Astrocyte of the spinal cord (primary cell): ENCODE results near the gene LRP2.
"Not testable (repeated sequence)": the region's sequence is repeated elsewhere in the genome, so short reads cannot be mapped to it uniquely, and the experiment has no call there.

Source experiments
- DNase-seq: peaks from one replicate; pipeline ENCODE4 v3.0.0; 2011; ENCODE audit warnings: low read depth, low spot score
- H3K4me3 ChIP-seq: 2 replicates; pipeline ENCODE4 v1.5.1; 2011; ENCODE audit warnings: low read depth, mild to moderate bottlenecking, low read length, moderate library complexity
- in situ Hi-C: cut with HindIII; loops from 2 replicates; pipeline ENCODE4 v1.10.0; 2017; ENCODE audit warnings: low sequenced_read_pairs
- TF ChIP-seq, protein P1 (sequence below): IDR thresholded peaks from 2 replicates; pipeline ENCODE4 v1.5.1; 2012; ENCODE audit warnings: low read depth, mild to moderate bottlenecking, low read length, inconsistent platforms

Gene LRP2

DNA sequence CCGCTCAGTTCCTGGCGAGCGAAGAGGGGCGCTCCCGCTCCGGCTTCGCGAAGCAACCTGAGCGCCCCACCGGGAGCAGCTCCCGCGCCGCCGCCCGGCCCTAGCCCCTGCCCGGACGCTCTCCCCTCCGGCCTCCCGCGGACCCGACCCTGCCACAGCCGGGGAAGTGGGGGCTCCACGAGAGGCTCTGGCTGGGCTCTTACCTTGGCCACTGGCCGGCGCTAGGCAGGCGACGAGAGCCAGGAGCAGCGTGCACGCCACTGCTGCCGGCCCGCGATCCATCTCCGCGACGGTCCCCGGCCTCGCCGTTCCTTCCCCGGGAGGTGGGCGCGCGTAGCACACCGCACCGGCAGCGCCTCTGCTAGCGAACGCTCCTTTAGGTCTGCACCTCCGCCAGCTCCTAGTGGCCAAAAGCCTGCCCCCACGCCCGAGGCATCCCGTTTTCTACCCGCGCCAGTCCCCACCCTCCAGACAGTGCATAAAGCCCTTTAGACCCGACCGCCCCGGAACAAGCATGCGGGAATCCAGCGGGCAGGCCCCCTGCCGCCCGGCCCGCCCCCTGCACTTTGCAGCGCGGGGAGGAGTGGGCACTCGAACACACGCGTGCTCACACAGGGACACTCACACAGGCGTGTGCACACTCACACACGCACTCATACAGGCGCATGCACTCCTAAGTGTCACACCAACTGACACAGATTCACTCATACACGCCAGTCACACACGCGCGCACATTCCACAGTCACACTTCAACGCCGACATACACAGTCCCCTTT is at the start of gene LRP2:
LRP2 (minus strand) TSS at position 417 of the 776 bp plus-strand sequence; CDS start at position 282, 135 bp downstream.
- H3K4me3 ChIP-seq = peak within 1 kb of the TSS; percentile 19
- peak; percentile 3 for DNase-seq
- TF ChIP-seq, protein P1, sequence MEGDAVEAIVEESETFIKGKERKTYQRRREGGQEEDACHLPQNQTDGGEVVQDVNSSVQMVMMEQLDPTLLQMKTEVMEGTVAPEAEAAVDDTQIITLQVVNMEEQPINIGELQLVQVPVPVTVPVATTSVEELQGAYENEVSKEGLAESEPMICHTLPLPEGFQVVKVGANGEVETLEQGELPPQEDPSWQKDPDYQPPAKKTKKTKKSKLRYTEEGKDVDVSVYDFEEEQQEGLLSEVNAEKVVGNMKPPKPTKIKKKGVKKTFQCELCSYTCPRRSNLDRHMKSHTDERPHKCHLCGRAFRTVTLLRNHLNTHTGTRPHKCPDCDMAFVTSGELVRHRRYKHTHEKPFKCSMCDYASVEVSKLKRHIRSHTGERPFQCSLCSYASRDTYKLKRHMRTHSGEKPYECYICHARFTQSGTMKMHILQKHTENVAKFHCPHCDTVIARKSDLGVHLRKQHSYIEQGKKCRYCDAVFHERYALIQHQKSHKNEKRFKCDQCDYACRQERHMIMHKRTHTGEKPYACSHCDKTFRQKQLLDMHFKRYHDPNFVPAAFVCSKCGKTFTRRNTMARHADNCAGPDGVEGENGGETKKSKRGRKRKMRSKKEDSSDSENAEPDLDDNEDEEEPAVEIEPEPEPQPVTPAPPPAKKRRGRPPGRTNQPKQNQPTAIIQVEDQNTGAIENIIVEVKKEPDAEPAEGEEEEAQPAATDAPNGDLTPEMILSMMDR = no peak
- in situ Hi-C loops = no loop called here

DNA sequence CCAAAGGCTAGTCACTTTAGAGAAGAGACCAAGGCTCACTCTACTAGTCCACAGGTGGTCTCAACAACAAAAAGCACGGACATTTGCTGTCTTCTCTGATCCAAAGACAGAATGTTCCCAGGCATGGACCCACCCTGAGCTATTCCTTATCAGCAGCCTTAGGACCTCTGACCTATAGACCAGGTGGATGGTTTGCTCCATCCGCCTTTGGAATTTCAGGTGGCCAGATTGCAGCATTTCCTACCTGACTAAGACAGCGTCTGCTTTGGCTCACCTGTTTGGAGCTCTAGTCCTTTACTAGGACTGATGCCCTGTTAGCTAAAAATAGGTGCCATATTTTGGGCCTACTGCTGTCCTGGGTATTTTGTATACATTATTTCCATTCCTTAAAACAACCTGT is 44.6 kb upstream of the LRP2 start:
- in situ Hi-C loops = no loop called here
- TF ChIP-seq, protein P1 = no peak
- H3K4me3 ChIP-seq = no peak overlapping the region
- DNase-seq = no peak

DNA sequence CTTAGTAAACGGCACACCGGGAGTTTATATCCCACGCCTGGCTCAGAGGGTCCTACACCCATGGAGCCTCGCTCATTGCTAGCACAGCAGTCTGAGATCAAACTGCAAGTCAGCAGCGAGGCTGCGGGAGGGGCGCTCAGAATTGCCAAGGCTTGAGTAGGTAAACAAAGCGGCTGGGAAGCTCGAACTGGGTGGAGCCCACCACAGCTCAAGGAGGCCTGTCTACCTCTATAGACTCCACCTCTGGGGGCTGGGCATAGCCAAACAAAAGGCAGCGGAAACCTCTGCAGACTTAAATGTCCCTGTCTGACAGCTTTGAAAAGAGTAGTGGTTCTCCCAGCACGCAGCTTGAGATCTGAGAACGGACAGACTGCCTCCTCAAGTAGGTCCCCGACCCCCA is 37.2 kb upstream of the LRP2 start:
- H3K4me3 ChIP-seq, in situ Hi-C loops, DNase-seq: not testable (repeated sequence)

DNA sequence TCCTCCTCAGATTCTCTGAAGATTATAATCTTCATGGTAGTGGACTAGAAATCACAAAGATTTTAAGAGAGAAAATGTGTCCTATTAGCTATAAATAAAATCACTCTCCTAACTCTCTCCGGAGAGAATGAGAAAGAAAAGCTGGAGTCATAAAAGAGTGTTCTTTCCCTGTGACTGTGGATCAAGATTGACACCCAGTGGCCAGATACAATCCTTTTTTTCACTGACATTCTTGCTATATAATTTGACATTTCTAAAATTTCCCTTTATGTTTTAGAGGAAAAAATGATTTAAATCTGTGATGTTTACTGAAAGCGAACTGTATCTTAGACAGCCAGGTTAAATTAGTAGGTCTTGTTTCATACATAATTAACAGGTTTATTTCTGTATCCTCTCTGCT is 35.4 kb upstream of the LRP2 start:
- TF ChIP-seq, protein P1 = no peak
- in situ Hi-C loops = no loop called here
- no peak overlapping the region for H3K4me3 ChIP-seq
- no peak for DNase-seq

DNA sequence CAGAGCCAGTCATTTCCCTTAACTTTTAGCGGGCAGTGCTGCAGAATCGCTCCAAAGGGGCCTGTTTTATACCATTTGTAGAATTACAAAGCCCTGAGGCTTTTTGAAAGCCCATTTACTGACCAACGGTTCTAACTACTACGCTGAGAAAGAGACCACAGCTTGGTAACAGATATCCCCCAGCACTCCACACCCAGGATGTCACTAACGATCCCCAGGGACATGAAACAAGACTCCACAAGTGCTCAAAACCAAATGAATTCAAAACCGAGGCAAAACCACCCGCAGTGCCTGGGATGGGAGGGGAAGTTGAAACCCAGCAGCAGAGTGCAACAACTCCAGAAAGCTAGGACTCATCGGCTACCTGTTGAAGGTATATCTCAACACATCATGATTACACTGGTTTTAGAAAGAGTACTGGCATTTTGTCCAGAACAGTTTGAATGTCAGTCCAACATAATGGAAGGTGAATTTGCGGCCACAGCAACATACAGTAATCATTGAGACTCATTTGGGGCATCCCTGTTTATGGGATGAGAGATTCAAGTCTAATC is 33.6 kb upstream of the LRP2 start:
- no peak overlapping the region for H3K4me3 ChIP-seq
- in situ Hi-C loops = no loop called here
- TF ChIP-seq, protein P1 = no peak
- DNase-seq = no peak

DNA sequence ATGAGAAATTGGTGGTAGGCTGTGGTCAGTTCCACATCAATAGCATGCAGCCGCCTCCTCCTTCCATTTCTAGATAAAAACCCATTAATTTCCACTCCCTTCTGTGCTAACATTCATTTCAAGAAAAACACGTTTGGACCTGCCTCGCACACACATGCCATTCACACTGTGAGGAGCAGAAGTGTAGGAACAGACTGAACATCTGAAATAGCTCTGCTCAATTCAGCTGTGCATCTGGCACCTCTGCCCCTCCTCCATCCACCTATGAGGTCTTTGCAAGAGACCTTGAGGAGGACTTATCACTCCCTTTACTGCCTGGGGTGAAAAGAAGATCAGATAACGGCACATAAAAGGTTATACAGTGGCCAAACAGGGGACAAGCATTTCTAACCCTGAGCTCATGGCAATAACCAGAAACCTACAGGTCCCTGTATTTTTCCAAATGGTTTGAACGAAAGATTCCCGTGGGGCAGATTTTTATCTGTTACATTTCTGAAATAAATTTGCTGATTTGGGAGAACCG is 30.8 kb upstream of the LRP2 start:
- TF ChIP-seq, protein P1 = no peak
- no peak for DNase-seq
- in situ Hi-C loops = no loop called here
- H3K4me3 ChIP-seq = no peak overlapping the region

DNA sequence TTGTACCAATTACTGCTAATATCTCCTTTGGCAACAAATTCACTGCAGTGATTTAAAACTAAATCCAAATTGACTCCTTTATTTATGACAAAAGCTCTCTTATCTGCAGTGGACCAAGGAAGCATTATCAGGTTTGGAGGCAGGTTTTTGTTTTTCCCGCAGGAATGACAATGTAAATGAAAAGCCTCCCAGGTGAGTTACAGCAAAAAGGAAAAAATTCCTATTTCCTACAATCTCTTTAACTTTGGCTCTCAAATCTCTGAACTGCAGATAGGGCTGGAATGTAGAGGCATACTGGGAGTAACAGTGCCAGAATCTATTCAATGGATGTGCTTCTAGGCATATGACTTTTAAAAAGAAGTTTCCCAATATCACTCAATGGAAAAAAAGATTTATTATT is 28.9 kb upstream of the LRP2 start:
- H3K4me3 ChIP-seq = no peak overlapping the region
- DNase-seq = no peak
- TF ChIP-seq, protein P1 = no peak
- in situ Hi-C loops = no loop called here
